ENCODE results near the gene COMMD1. TPM values are rescaled to one million over a fixed set of nuclear protein-coding genes. Genes with fewer than 3 reads are reported as not detected.
"Not testable (repeated sequence)": the region's sequence is repeated elsewhere in the genome, so short reads cannot be mapped to it uniquely, and the experiment has no call there.

COMMD1 gene
- total RNA-seq, 1 experiment from 2014 or later = 31.7 TPM

DNA sequence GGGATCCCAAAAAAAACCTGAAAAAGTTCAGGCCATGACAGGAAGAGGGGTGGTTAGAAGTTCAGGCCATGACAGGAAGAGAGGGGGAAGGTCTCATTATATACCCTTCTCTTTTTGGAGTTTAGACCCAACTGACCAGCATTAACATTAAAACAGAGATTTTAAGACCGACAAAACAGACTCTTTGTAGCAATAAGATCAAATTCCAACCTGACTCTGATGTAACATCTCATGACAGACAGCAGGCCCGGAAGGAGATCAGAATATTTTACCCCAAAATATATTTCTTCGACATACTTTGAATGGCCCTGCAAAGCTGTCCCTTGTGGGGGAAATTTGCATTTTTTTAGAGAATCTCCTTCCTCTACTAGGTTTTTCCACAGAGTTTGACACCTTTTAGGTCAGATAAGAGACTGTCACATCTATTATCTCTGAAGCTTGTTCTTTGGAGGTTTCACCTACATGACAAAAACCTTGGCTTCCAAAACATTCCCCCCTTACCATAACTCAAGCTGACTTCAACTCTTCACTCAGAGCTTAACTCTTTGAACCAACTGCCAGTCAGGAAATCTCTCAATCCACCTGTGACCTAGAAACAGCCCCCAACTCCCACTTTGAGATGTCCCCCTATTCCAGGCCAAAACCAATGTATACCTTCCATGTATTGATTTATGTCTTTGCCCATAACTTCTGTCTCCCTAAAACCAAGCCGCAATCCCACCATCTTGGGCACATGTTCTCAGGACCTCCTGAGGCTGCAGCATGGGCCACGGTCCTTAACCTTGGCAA is 239.4 kb downstream of the COMMD1 start:
- CTCF ChIA-PET = interaction anchor here (0.8 kb wide), 1 partner anchor 20 kb away, joined by 7 read pairs; no protein-coding TSS in a partner anchor
- intact Hi-C loops (cut with micrococcal nuclease) = no loop called here

DNA sequence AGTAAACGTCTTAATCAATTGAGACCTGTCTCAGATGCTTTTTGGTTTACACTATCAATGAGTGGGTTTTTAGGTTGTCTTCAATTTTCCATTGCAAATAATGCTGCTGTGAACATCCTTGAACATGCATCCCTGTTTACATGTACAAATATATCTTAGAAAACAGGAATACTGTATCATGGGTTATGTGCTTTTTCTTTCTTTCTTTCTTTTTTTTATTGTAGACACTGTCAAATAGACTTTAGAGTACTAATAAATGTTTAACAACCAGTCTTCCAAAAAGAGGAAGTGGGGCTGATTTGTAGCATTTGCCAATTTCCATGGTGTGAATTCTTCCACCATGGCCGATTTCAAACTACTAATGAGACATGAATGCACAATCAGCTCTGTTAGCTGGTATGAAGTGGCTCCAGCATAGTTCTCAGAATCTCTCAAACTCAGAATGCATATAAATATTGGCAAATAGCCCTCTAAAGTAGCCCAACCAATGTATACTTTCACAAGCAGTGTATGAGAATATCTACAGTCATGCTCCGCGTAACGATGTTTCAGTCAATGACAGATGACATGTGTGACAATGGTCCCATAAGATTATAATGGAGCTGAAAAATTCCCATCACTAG is 240.1 kb downstream of the COMMD1 start:
- Histone ChIP-seq H3K4me1 (ENCODE audit: insufficient read depth, low read length) (peaks cover 29% of the 10 kb centered on the region), H3K9me3 (ENCODE audit: low read length) (no peaks in the 10 kb centered on the region), H3K9me2 (replicated peaks; ENCODE audit: low read length) (no peaks in the 10 kb centered on the region), H2AFZ (ENCODE audit: low read length) (no peak overlapping the region), H3K4me3 (ENCODE audit: low read length) (no peak overlapping the region), H4K20me1 (ENCODE audit: low read length) (no peaks in the 10 kb centered on the region), H3K9ac (ENCODE audit: low read length) (no peak overlapping the region), H3K4me2 (ENCODE audit: low read length) (no peak overlapping the region), H3K27ac (ENCODE audit: low read length) (no peak overlapping the region), H3K79me2 (ENCODE audit: low read length) (no peaks in the 10 kb centered on the region), H3K36me3 (ENCODE audit: low read depth, low read length) (no peaks in the 10 kb centered on the region), H3F3A (ENCODE audit: low read length, unreplicated experiment) (no peaks in the 10 kb centered on the region), H3K27me3 (ENCODE audit: low read length) (no peaks in the 10 kb centered on the region)
- intact Hi-C loops (cut with micrococcal nuclease) = no loop called here
- ChIA-PET POLR2A (ENCODE audit: unreplicated experiment) (no interaction called here), CTCF (no interaction called here)
- no TSS peak for BruUV-seq (replicated peaks)
- DNase-seq (no peak), ATAC-seq (no peak)
- no peak for TF ChIP-seq EZH2phosphoT487 (IDR thresholded peaks at IDR 0.05; ENCODE audit: borderline replicate concordance, low read length)
- TF ChIP-seq, protein P1, sequence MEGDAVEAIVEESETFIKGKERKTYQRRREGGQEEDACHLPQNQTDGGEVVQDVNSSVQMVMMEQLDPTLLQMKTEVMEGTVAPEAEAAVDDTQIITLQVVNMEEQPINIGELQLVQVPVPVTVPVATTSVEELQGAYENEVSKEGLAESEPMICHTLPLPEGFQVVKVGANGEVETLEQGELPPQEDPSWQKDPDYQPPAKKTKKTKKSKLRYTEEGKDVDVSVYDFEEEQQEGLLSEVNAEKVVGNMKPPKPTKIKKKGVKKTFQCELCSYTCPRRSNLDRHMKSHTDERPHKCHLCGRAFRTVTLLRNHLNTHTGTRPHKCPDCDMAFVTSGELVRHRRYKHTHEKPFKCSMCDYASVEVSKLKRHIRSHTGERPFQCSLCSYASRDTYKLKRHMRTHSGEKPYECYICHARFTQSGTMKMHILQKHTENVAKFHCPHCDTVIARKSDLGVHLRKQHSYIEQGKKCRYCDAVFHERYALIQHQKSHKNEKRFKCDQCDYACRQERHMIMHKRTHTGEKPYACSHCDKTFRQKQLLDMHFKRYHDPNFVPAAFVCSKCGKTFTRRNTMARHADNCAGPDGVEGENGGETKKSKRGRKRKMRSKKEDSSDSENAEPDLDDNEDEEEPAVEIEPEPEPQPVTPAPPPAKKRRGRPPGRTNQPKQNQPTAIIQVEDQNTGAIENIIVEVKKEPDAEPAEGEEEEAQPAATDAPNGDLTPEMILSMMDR (conservative IDR thresholded peaks at IDR 0.05; ENCODE audit: low read depth, low read length) = no peak
- no peak for TF ChIP-seq EZH2 (IDR thresholded peaks at IDR 0.05; ENCODE audit: low read length, unreplicated experiment)

More for the DNA sequence above, 239.4 kb downstream of the COMMD1 start:
- Histone ChIP-seq H3K36me3 (ENCODE audit: low read depth, low read length) (no peaks in the 10 kb centered on the region), H3K4me2 (ENCODE audit: low read length) (no peak overlapping the region), H3F3A (ENCODE audit: low read length, unreplicated experiment) (no peaks in the 10 kb centered on the region), H3K9me2 (replicated peaks; ENCODE audit: low read length) (no peaks in the 10 kb centered on the region), H4K20me1 (ENCODE audit: low read length) (no peaks in the 10 kb centered on the region), H3K27ac (ENCODE audit: low read length) (no peak overlapping the region), H3K9me3 (ENCODE audit: low read length) (no peaks in the 10 kb centered on the region), H3K79me2 (ENCODE audit: low read length) (no peaks in the 10 kb centered on the region), H2AFZ (ENCODE audit: low read length) (no peak overlapping the region), H3K27me3 (ENCODE audit: low read length) (no peaks in the 10 kb centered on the region), H3K4me1 (ENCODE audit: insufficient read depth, low read length) (peaks cover 23% of the 10 kb centered on the region), H3K4me3 (ENCODE audit: low read length) (no peak overlapping the region), H3K9ac (ENCODE audit: low read length) (no peak overlapping the region)
- BruUV-seq (replicated peaks) = no TSS peak
- no peak for TF ChIP-seq EZH2 (IDR thresholded peaks at IDR 0.05; ENCODE audit: low read length, unreplicated experiment)
- no peak for TF ChIP-seq EZH2phosphoT487 (IDR thresholded peaks at IDR 0.05; ENCODE audit: borderline replicate concordance, low read length)
- TF ChIP-seq, protein P1 (conservative IDR thresholded peaks at IDR 0.05; ENCODE audit: low read depth, low read length) = no peak
- POLR2A ChIA-PET (ENCODE audit: unreplicated experiment) = no interaction called here
- DNase-seq (no peak), ATAC-seq (no peak)

DNA sequence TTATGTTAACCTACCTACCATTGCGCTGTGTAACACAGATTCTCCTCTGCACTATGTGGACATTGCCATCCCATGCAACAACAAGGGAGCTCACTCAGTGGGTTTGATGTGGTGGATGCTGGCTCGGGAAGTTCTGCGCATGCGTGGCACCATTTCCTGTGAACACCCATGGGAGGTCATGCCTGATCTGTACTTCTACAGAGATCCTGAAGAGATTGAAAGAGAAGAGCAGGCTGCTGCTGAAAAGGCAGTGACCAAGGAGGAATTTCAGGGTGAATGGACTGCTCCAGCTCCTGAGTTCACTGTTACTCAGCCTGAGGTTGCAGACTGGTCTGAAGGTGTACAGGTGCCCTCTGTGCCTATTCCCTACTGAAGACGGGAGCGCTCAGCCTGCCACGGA is 241.3 kb downstream of the COMMD1 start:
- H4K20me1 ChIP-seq (ENCODE audit: low read length); H3K27ac ChIP-seq (ENCODE audit: low read length); H2AFZ ChIP-seq (ENCODE audit: low read length); POLR2A ChIA-PET (ENCODE audit: unreplicated experiment); BruUV-seq (replicated peaks); CTCF ChIA-PET; DNase-seq; H3K4me3 ChIP-seq (ENCODE audit: low read length); H3K9ac ChIP-seq (ENCODE audit: low read length); ATAC-seq; H3K4me2 ChIP-seq (ENCODE audit: low read length); H3F3A ChIP-seq (ENCODE audit: low read length, unreplicated experiment); intact Hi-C loops (cut with micrococcal nuclease); H3K9me3 ChIP-seq (ENCODE audit: low read length); H3K79me2 ChIP-seq (ENCODE audit: low read length); H3K36me3 ChIP-seq (ENCODE audit: low read depth, low read length); H3K27me3 ChIP-seq (ENCODE audit: low read length); H3K9me2 ChIP-seq (replicated peaks; ENCODE audit: low read length): not testable (repeated sequence)
- H3K4me1 ChIP-seq (ENCODE audit: insufficient read depth, low read length) = peaks cover 40% of the 10 kb centered on the region

Data from PC-3 (cell line).